ENCODE results near the gene REEP6. TPM values are rescaled to one million over a fixed set of nuclear protein-coding genes. Genes with fewer than 3 reads are reported as not detected.

Gene REEP6
- total and polyA plus RNA-seq, 2 of the 4 experiments (the other 2 are of a cell fraction) = 1.3 to 2.2 TPM

GRCh38 chr19:1522838-1523237, 31.9 kb downstream of the REEP6 start:
- no peak overlapping the region for H3K27ac ChIP-seq (ENCODE audit: insufficient read depth, low read length)
- in situ Hi-C loops (cut with MboI; ENCODE audit: low sequenced_read_pairs) (no loop called here), intact Hi-C loops (cut with micrococcal nuclease) (no loop called here), dilution Hi-C loops (cut with HindIII; ENCODE audit: low sequenced_read_pairs, unreplicated experiment) (no loop called here)
- H2BK120ac ChIP-seq (ENCODE audit: low read depth, low read length) = no peak overlapping the region
- H2AK5ac ChIP-seq (ENCODE audit: low read depth, low read length) = no peak overlapping the region
- POLR2A ChIA-PET (ENCODE audit: unreplicated experiment) = no interaction called here
- H3K36me3 ChIP-seq (ENCODE audit: control insufficient read depth, insufficient read depth, low read length) = no peaks in the 10 kb centered on the region
- no peak overlapping the region for H4K91ac ChIP-seq (ENCODE audit: insufficient read depth, low read depth, low read length)
- no peak overlapping the region for H2BK5ac ChIP-seq (ENCODE audit: low read depth, low read length, poor library complexity, severe bottlenecking)
- H3K9me3 ChIP-seq (ENCODE audit: control insufficient read depth, insufficient read depth, low read length) = no peaks in the 10 kb centered on the region
- no peaks in the 10 kb centered on the region; the same call in 1 of the 2 replicates for H3K4me1 ChIP-seq (ENCODE audit: control insufficient read depth, insufficient read depth, low read length)
- H4K8ac ChIP-seq (ENCODE audit: low read depth in 2 of 2, low read length in 2 of 2) = no peak overlapping the region
- no peak overlapping the region for H3K4me3 ChIP-seq (ENCODE audit: insufficient read depth, low read depth, low read length)
- no peak overlapping the region for H3K4ac ChIP-seq (ENCODE audit: low read depth, low read length)
- peaks cover 34% of the 10 kb centered on the region for H3K27me3 ChIP-seq (ENCODE audit: control insufficient read depth, insufficient read depth, low read length)
- peaks cover 4% of the 10 kb centered on the region; the same call in 1 of the 2 replicates for H3K9me1 ChIP-seq (ENCODE audit: insufficient read depth, low read length)
- no peaks in the 10 kb centered on the region for H3K79me1 ChIP-seq (ENCODE audit: low read depth in 1 of 2, low read length in 2 of 2)
- H3K4me2 ChIP-seq (ENCODE audit: low read depth, low read length) = no peak overlapping the region
- H4K20me1 ChIP-seq (ENCODE audit: insufficient read depth, low read length) = 0 out of 2 replicates have a peak, but pooled peaks cover 7% of the 10 kb centered on the region
- DNase-seq = no peak
- no peak overlapping the region for H3K14ac ChIP-seq (replicated peaks; ENCODE audit: low read depth, low read length)
- H2AK9ac ChIP-seq (replicated peaks; ENCODE audit: low read depth, low read length, poor library complexity) = peak overlapping the region; percentile 42
- H2BK20ac ChIP-seq (ENCODE audit: low read depth, low read length) = no peak overlapping the region
- H4K5ac ChIP-seq (ENCODE audit: low read depth, low read length) = no peak overlapping the region
- no peak overlapping the region for H2BK15ac ChIP-seq (ENCODE audit: low read depth, low read length)
- no peak overlapping the region for H3K18ac ChIP-seq (ENCODE audit: low read depth, low read length)
- no peak overlapping the region for H3K23ac ChIP-seq (ENCODE audit: low read depth, low read length)
- no peak overlapping the region for H3K9ac ChIP-seq (ENCODE audit: low read depth, low read length)
- no peak overlapping the region for H2AFZ ChIP-seq (replicated peaks; ENCODE audit: low read length, poor library complexity)
- no TSS peak for BruUV-seq (replicated peaks)
- no peak overlapping the region for H3K56ac ChIP-seq (ENCODE audit: extremely low read depth, insufficient read depth, low read length)
- WGBS, 2 experiments (ENCODE audit: extremely low coverage in 2 of 2, insufficient read length in 1 of 2) = 60% methylated on average over 3 of the region's 18 CpGs; no CpG with 5 or more reads in 1 of the 2 experiments
- ATAC-seq (ENCODE audit: low read depth) = no peak
- CTCF ChIA-PET = no interaction called here
- TF ChIP-seq ELK1 (IDR thresholded peaks at IDR 0.05; ENCODE audit: borderline replicate concordance, low read depth, low read length) (no peak), POLR2A (IDR thresholded peaks at IDR 0.05; ENCODE audit: low read depth, low read length) (no peak), CEBPB (IDR thresholded peaks at IDR 0.05; ENCODE audit: low read depth, low read length) (no peak), SMC3 (IDR thresholded peaks at IDR 0.05; ENCODE audit: low read depth, low read length) (no peak), CTCF (conservative IDR thresholded peaks at IDR 0.05; ENCODE audit: low read depth, low read length) (no peak), USF2 (IDR thresholded peaks at IDR 0.05; ENCODE audit: low read depth, low read length) (no peak), CHD1 (IDR thresholded peaks at IDR 0.05; ENCODE audit: low read depth, low read length) (no peak), MXI1 (IDR thresholded peaks at IDR 0.05; ENCODE audit: borderline replicate concordance, low read depth, low read length) (no peak)
